Measurements from ENCODE around the gene HOXD10.

The HOXD10 gene

GRCh38 chr2:176107731-176108181 lies 8.8 kb upstream of the HOXD10 start:
- DNase-seq (ENCODE audit: low spot score): no peak

- DNase-seq (ENCODE audit: low spot score): no peak
Measured at GRCh38 chr2:176109192-176109901, 7.2 kb upstream of the HOXD10 start.

- DNase-seq (ENCODE audit: low spot score): no peak
Measured at GRCh38 chr2:176109946-176110345, 6.6 kb upstream of the HOXD10 start.

GRCh38 chr2:176110415-176111308 lies 5.9 kb upstream of the HOXD10 start:
- no peak for DNase-seq (ENCODE audit: low spot score)

DNA sequence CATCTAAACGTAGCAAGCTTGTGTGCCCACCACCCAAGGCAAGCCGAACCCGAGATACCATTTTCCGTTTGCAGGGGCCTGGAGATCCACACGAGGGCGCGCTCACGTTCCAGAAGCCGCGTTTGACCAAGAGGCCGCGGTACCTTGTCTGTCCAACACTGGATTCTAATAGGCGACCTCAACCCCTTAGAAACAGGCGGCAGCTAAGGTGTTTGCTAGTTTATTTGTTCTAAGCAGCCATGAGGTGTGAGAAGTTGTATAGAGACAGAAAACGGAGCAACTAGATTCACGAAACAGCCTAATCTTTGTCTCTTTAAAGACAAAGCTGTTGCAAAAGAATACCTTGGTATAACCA lies 5.3 kb upstream of the HOXD10 start:
- DNase-seq (ENCODE audit: low spot score): peak; percentile 52

- no peak for DNase-seq (ENCODE audit: low spot score)
Measured at GRCh38 chr2:176111846-176112374, 4.7 kb upstream of the HOXD10 start.

- no peak for DNase-seq (ENCODE audit: low spot score)
Measured at GRCh38 chr2:176112375-176113302, 3.9 kb upstream of the HOXD10 start.

- DNase-seq (ENCODE audit: low spot score): no peak
Measured at GRCh38 chr2:176114120-176114929, 2.3 kb upstream of the HOXD10 start.

GRCh38 chr2:176114930-176115625 lies 1.5 kb upstream of the HOXD10 start:
- DNase-seq (ENCODE audit: low spot score): no peak

DNA sequence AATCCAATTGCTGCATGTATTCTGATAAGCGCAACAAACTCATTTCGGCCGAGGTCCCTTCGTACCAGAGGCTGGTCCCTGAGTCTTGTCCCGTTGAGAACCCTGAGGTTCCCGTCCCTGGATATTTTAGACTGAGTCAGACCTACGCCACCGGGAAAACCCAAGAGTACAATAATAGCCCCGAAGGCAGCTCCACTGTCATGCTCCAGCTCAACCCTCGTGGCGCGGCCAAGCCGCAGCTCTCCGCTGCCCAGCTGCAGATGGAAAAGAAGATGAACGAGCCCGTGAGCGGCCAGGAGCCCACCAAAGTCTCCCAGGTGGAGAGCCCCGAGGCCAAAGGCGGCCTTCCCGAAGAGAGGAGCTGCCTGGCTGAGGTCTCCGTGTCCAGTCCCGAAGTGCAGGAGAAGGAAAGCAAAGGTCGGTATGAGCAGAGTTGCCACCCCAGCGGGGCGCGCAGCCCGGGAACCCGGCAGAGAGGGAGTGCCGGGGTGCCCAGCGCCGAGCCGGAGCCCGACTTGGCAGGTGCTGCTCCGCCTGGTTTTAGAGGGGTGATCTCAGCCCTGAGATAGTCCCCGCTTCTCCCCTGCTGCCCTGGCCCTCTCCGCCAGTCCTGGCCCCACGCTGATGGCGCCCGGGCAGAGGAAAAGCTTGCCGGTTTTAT lies 714 bp downstream of the HOXD10 start:
- DNase-seq (ENCODE audit: low spot score): no peak

GRCh38 chr2:176117823-176118371 lies 1.3 kb downstream of the HOXD10 start:
- DNase-seq (ENCODE audit: low spot score): no peak

GRCh38 chr2:176118601-176119339 lies 2.2 kb downstream of the HOXD10 start:
- peak; percentile 77 for DNase-seq (ENCODE audit: low spot score)

- DNase-seq (ENCODE audit: low spot score): no peak
Measured at GRCh38 chr2:176120364-176121189, 4.0 kb downstream of the HOXD10 start.

DNA sequence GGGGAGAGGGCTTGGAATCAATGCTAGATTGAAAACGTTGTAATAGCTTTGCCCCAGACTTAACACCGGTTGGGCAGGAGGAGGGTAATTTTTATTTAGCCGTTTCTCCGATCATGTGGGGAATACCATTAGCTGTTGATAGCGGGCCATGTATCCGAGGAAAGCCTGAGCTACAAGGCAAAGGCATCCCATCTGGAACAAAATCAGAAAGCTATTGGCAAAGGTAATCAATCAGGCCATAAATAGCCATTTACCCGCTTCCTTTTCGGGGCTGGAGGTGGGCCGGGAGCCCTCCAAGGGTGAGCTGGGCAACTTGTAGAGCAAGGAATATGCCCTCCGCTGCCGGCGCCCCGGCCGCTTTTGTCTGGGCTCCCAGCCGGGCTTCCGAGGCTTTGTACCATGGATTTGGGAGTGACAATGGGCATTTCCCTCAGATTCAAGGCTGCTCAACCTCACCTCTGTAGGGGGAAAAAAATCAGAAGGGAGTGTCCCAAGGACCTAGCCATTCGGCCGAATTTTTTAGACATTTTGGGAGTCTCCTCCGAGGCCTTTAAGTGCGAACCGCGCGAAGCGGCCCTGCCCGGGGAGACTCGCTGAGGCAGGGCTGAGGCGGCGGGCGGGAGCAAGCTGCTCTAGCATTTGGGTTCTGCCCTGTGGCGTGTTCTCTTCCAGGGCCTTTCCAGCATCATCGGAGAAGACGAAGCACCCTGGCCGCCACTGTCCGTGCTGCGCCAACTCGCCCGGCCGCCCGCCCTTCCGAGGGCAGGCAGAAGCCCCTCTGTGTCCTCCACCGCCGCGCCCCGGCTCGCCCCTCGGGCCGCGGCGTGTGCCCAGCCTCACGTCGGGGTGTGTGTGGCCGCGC lies 4.8 kb downstream of the HOXD10 start:
- DNase-seq (ENCODE audit: low spot score): no peak

GRCh38 chr2:176122052-176122682 lies 5.6 kb downstream of the HOXD10 start:
- DNase-seq (ENCODE audit: low spot score): no peak

GRCh38 chr2:176122683-176123410 lies 6.3 kb downstream of the HOXD10 start, which contains the start of gene HOXD9:
HOXD9 (plus strand) TSS chr2:176122719; CDS start chr2:176122769, 50 bp downstream.
- peak; percentile 75 for DNase-seq (ENCODE audit: low spot score)

Data from RKO (cell line).